ENCODE results near the gene SF3B5. TPM values are rescaled to one million over a fixed set of nuclear protein-coding genes. Genes with fewer than 3 reads are reported as not detected.
"Not testable (repeated sequence)": the region's sequence is repeated elsewhere in the genome, so short reads cannot be mapped to it uniquely, and the experiment has no call there.

SF3B5 gene
- total RNA-seq, 1 donor from 2014 or later: 144 TPM

- POLR2A ChIA-PET: no interaction called here
- no peak overlapping the region for H3K27ac Mint-ChIP-seq
- H3K4me3 Mint-ChIP-seq: no peak overlapping the region
- no peaks in the 10 kb centered on the region for H3K36me3 Mint-ChIP-seq (ENCODE audit: low read depth)
- CTCF ChIA-PET: no interaction called here
- no peak for TF ChIP-seq CTCF (IDR thresholded peaks at IDR 0.05)
- no peak for ATAC-seq (ENCODE audit: low read depth)
- DNase-seq: no peak
- intact Hi-C loops (cut with micrococcal nuclease): no loop called here
- H3K4me1 Mint-ChIP-seq: no peaks in the 10 kb centered on the region
- H3K27me3 Mint-ChIP-seq: no peaks in the 10 kb centered on the region
- H3K9me3 Mint-ChIP-seq: peaks cover 5% of the 10 kb centered on the region
These were observed 47.7 kb downstream of the SF3B5 start for GRCh38 chr6:144047688-144048087.

- H3K27me3 Mint-ChIP-seq; H3K36me3 Mint-ChIP-seq (ENCODE audit: low read depth); H3K9me3 Mint-ChIP-seq; POLR2A ChIA-PET; ATAC-seq (ENCODE audit: low read depth); intact Hi-C loops (cut with micrococcal nuclease); CTCF ChIA-PET; DNase-seq; H3K27ac Mint-ChIP-seq; H3K4me1 Mint-ChIP-seq; H3K4me3 Mint-ChIP-seq: not testable (repeated sequence)
These were observed 48.7 kb downstream of the SF3B5 start for GRCh38 chr6:144046672-144047071.

- H3K4me3 Mint-ChIP-seq; ATAC-seq (ENCODE audit: low read depth); H3K4me1 Mint-ChIP-seq; DNase-seq; CTCF ChIA-PET; intact Hi-C loops (cut with micrococcal nuclease); H3K27ac Mint-ChIP-seq; H3K27me3 Mint-ChIP-seq; POLR2A ChIA-PET; H3K9me3 Mint-ChIP-seq; H3K36me3 Mint-ChIP-seq (ENCODE audit: low read depth): not testable (repeated sequence)
These were observed 50.4 kb downstream of the SF3B5 start for GRCh38 chr6:144044989-144045388.

Other genes starting within 250 kb of the SF3B5 start
- 1.5 and 2.3 TPM in 2 replicates for gene ZC2HC1B, start 231.1 kb downstream of the SF3B5 start, total RNA-seq
- 28.5 and 33.5 TPM in 2 replicates for gene PLAGL1, start 87.3 kb downstream of the SF3B5 start, total RNA-seq
- gene STX11, start 54.9 kb upstream of the SF3B5 start, total RNA-seq: 23.3 and 26.4 TPM in 2 replicates
- 52.2 and 53.5 TPM in 2 replicates for gene UTRN, start 189.8 kb upstream of the SF3B5 start, total RNA-seq

Data from activated B cell treated with CpG ODN at 0.5 μM for 24 hours (primary cell).